Measurements from ENCODE around the gene AZIN2.

DNA sequence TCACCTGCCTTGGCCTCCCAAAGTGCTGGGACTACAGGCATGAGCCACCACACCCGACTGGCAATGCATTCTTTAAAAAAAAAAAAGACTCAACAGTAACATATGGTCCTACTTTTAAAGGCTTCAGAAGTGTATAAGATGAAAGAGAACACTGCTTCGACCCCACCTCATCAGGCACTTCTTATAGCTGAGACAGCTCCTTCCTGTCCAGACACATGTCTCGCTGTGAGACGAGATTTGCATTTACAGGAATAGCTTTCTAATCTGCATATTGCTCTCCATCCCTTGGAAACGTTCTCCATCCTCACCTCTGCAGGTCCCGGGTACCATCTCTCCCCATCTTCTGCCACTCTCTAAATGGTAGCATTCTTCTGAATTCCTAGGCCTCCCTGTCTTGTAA, 6.7 kb downstream of the AZIN2 start:
- TF ChIP-seq RFX5 (IDR thresholded peaks at IDR 0.05; ENCODE audit: low read depth, low read length) (no peak), TAF1 (IDR thresholded peaks at IDR 0.05; ENCODE audit: control insufficient read depth, extremely low read depth, insufficient read depth, low read length, severe bottlenecking) (no peak), POLR2AphosphoS2 (IDR thresholded peaks at IDR 0.05; ENCODE audit: low read length) (no peak), FOSL1 (tag; conservative IDR thresholded peaks at IDR 0.05) (no peak), YY1 (IDR thresholded peaks at IDR 0.05; ENCODE audit: borderline replicate concordance in 1 of 3, control insufficient read depth in 1 of 3, extremely low read depth in 1 of 3, insufficient read depth in 3 of 3, insufficient read length in 1 of 3, insufficient replicate concordance in 2 of 3, low read depth in 1 of 3, low read length in 2 of 3) (no peak), NRF1 (conservative IDR thresholded peaks at IDR 0.05 in 1 of 2, IDR thresholded peaks at IDR 0.05 in 1 of 2) (no peak), ZBTB1 (CRISPR knock-in tag; IDR thresholded peaks at IDR 0.05; ENCODE audit: borderline replicate concordance, low read depth) (no peak), FOS (IDR thresholded peaks at IDR 0.05; ENCODE audit: extremely low read depth, insufficient read length) (no peak), RBM39 (optimal IDR thresholded peaks at IDR 0.05; ENCODE audit: low read depth, low read length) (no peak), TCF7 (IDR thresholded peaks at IDR 0.05; ENCODE audit: borderline replicate concordance) (no peak)
- TF ChIP-seq, protein P1, sequence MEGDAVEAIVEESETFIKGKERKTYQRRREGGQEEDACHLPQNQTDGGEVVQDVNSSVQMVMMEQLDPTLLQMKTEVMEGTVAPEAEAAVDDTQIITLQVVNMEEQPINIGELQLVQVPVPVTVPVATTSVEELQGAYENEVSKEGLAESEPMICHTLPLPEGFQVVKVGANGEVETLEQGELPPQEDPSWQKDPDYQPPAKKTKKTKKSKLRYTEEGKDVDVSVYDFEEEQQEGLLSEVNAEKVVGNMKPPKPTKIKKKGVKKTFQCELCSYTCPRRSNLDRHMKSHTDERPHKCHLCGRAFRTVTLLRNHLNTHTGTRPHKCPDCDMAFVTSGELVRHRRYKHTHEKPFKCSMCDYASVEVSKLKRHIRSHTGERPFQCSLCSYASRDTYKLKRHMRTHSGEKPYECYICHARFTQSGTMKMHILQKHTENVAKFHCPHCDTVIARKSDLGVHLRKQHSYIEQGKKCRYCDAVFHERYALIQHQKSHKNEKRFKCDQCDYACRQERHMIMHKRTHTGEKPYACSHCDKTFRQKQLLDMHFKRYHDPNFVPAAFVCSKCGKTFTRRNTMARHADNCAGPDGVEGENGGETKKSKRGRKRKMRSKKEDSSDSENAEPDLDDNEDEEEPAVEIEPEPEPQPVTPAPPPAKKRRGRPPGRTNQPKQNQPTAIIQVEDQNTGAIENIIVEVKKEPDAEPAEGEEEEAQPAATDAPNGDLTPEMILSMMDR (IDR thresholded peaks at IDR 0.05 in 2 of 3, conservative IDR thresholded peaks at IDR 0.05 in 1 of 3; ENCODE audit: insufficient read depth in 2 of 3, low read depth in 1 of 3, low read length in 3 of 3), result no peak
- TF ChIP-seq, protein P2, sequence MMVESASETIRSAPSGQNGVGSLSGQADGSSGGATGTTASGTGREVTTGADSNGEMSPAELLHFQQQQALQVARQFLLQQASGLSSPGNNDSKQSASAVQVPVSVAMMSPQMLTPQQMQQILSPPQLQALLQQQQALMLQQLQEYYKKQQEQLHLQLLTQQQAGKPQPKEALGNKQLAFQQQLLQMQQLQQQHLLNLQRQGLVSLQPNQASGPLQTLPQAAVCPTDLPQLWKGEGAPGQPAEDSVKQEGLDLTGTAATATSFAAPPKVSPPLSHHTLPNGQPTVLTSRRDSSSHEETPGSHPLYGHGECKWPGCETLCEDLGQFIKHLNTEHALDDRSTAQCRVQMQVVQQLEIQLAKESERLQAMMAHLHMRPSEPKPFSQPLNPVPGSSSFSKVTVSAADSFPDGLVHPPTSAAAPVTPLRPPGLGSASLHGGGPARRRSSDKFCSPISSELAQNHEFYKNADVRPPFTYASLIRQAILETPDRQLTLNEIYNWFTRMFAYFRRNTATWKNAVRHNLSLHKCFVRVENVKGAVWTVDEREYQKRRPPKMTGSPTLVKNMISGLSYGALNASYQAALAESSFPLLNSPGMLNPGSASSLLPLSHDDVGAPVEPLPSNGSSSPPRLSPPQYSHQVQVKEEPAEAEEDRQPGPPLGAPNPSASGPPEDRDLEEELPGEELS (CRISPR knock-in tag; IDR thresholded peaks at IDR 0.05; ENCODE audit: borderline replicate concordance), result no peak
- TF ChIP-seq, protein P3, sequence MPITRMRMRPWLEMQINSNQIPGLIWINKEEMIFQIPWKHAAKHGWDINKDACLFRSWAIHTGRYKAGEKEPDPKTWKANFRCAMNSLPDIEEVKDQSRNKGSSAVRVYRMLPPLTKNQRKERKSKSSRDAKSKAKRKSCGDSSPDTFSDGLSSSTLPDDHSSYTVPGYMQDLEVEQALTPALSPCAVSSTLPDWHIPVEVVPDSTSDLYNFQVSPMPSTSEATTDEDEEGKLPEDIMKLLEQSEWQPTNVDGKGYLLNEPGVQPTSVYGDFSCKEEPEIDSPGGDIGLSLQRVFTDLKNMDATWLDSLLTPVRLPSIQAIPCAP (CRISPR knock-in tag; IDR thresholded peaks at IDR 0.05; ENCODE audit: borderline replicate concordance), result no peak
- TF ChIP-seq, protein P4, sequence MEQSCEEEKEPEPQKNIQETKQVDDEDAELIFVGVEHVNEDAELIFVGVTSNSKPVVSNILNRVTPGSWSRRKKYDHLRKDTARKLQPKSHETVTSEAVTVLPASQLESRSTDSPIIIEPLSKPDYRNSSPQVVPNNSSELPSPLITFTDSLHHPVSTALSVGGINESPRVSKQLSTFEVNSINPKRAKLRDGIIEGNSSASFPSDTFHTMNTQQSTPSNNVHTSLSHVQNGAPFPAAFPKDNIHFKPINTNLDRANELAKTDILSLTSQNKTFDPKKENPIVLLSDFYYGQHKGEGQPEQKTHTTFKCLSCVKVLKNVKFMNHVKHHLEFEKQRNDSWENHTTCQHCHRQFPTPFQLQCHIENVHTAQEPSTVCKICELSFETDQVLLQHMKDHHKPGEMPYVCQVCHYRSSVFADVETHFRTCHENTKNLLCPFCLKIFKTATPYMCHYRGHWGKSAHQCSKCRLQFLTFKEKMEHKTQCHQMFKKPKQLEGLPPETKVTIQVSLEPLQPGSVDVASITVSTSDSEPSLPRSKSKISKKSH (CRISPR knock-in tag; IDR thresholded peaks at IDR 0.05), result no peak

Measured in K562 (cell line).